8988T (cell line): Measurements from ENCODE around the gene LRP11.
"Not testable (repeated sequence)": the region's sequence is repeated elsewhere in the genome, so short reads cannot be mapped to it uniquely, and the experiment has no call there.

Experiments
- DNase-seq: peaks from one replicate; pipeline ENCODE4 v3.0.0; 2011

LRP11 gene

DNA sequence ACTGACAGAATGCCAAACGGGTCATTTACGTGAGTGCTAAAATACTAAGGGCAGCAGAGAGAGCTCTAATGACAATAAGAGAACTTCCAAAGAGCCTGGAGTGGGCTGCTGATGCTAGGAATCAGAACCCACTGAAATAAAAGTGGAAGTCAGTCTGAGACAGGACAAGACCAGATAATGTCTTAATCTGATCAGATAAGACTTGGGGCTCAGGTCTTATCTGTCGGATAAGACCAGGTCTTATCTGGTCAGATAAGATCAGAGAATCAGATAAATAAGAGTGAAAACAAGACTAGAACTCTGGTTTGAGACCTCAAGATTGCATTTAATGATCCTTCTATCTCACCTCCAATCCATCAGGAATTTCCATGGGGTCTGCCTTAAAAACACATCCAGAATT lies 18.6 kb downstream of the LRP11 start:
- no peak for DNase-seq

DNA sequence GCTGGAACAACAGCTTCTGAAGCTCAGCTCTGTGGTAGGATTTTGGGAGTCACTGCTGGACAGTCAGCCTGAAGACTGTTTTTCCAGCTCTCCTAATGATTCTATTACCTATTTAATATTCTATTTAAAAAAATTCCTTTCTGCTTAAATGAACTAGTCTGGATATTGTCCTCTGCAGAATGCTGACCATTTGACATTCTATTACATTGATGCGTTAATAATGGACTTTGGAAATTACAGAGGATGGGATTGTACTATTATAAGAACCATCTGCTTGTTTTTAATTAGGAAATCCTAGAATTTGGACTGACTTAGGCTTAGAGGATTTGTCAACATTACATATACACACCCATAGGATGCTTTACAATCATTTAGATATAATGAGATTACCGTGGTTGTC lies 19.7 kb downstream of the LRP11 start:
- no peak for DNase-seq

DNA sequence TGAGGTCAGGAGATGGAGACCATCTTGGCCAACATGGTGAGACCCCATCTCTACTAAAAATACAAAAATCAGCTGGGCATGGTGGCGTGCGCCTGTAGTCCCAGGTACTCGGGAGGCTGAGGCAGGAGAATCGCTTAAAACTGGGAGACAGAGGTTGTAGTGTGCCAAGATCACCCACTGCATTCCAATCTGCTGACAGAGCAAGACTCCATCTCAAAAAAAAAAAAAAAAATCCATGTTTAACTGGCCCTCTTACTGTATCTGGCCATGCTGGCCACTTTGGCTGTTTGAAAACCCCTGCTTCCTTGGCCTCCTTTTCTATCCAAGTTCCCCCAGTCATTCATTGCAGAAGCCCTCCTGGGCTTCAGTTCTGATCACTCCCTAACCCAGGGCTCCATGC lies 20.1 kb downstream of the LRP11 start:
- DNase-seq = not testable (repeated sequence)

DNA sequence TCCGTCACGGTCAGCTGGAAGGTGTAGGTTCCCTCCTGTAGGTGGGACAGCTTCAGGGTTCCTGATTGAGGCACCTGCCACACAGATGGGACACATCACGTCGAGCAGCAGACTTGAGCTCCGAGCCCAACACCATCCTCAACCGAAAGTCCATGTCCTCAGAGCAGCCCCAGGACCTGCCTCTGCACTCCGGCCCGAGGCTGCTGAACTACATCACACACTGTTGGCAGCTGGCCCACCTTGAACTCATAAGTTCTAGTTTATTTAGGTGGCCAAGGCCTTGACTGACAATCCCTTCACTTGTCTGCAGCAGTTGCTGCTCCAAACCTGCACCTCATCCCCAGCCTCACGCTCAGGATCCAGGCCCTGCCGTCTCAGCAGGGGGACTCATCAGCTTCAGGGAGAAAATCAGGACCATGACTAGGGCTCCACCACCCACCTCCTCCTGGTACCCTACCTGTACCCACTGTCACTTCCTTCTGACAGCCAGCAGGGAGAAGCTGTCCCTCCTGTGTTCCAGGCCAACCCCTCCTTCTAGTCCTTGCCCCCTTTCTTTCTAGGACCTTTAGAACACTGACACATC lies 21.0 kb downstream of the LRP11 start:
- DNase-seq = no peak

DNA sequence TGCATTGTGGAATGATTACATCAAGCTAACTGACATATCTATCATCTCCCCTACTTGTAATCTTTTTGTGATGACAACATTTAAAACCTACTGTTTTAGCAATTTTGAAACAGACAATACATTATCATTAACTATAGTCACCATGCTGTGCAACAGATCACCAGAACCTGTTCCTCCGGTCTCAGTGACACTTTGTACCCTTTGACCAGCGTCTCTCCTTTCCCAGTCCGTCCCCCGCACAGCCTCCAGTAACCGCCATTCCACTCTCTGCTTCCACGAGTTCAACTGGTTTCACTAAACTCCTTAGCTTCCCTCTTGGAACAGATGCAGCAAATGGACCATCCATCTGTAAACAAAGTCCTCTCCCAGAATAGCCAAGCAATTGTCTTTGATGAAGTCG lies 21.8 kb downstream of the LRP11 start:
- no peak for DNase-seq

DNA sequence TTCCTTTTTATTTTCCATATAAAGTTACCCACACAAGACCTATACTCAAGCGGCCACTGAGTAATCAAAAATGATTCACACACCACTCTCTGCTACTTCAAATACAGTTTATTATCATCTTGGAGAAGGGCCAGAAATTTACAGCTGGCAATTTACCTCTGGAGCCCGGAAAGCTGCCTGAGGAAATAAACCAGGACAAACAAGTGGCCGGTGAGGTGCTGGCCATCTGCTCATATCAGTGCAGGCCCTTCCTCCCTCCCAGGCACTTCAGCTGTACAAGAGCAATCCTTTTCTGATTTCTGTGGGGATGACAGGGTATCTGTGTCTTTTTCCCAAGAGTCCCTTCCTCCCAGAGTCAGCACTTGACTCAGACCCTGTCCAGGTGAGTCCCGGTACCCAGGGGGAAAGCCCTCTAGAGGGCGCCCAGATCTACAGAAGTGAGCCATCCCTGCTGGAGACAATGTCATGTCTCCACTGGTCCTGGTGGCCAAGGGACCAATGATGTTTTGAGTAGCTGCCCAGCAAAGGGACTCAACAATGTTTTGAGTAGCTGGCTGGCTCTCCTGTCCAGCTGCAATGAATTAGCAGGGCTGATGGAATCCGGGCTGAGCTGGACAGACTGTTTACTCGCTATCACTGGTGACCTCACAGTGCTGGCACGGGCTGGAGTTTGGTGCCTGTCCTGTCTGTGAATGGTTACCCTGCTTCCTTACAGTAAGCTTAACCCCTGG lies 23.6 kb downstream of the LRP11 start:
- peak; percentile 83 for DNase-seq

DNA sequence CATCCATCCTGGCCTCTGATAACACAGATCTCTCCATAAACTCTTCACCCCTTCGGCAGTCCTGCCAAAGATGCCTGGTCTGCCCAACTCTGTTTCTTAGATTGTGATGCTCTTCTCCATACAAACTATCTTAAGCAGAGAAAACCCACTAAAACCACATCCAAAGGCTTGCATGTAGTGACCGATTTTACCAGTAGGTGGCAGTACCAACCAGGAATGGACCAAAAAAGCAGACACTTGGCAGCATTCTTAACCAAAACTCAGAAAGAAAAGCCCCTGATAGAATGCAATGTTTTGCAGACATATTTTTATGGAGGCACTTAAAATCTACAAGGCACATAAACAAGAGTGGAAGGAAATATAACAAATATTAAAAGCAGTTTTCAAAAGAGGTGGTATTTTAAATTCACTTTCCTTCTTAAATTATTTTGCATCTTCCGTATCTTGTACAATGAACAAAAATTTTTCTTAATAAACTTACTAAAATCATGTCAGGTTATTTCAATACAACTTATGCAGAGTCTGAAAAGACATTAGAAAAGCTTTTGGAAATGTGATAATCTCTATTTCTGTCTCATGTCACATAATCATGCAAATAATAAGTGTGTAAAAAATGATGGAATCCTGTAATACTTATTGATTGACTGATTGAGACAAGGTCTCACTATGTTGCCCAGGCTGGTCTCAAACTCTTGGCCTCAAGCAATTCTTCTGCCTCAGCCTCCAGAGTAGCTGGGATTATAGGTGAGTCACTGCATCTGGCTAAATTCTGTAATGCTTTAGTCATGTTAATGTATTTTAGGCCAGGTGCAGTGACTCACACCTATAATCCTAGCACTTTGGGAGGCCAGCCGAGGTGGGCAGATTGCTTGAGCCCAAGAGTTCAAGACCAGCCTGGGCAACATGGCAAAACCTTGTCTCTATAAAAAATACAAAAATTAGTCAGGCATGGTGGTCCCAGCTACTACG lies 29.4 kb downstream of the LRP11 start:
- DNase-seq = no peak

DNA sequence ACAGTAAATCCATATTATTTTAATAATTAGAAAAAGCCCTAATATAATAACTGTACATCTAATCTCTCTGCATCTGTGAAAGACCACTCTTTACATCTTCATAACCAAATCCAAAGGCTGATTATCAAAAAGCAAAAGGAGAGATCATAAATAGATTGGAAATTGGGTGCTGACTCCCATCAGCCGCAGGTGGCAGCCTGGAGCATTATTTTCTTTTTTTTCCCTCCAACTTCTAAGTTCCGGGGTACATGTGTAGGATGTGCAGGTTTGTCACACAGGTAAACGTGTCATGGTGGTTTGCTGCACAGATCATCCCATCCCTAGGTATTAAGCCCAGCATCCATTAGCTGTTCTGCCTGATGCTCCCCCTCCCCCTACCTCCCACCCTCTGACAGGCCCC lies 30.5 kb downstream of the LRP11 start:
- DNase-seq = no peak

DNA sequence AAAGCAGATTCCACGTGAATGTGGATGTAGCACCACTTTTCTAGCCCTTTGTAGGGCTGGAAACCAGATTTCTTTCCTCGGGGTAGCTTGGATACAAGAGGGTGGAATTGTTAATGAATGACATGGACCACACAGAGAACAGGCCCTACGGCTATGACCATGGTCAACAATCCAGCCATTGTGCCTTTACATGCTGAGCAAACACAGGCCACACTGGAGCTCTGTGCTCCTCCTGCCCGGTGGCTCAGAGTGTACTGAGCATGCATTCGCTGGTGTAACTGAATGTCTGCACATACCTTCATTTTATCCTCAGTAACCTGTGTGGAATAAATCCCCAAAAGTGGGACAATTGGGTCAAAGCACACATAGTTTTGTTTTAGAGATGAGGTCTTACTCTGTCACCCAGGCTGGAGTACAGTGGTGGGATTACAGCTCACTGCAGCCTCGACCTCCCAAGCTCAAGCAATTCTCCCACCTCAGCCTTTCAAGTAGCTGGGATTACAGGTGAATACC lies 32.8 kb downstream of the LRP11 start:
- DNase-seq = no peak

DNA sequence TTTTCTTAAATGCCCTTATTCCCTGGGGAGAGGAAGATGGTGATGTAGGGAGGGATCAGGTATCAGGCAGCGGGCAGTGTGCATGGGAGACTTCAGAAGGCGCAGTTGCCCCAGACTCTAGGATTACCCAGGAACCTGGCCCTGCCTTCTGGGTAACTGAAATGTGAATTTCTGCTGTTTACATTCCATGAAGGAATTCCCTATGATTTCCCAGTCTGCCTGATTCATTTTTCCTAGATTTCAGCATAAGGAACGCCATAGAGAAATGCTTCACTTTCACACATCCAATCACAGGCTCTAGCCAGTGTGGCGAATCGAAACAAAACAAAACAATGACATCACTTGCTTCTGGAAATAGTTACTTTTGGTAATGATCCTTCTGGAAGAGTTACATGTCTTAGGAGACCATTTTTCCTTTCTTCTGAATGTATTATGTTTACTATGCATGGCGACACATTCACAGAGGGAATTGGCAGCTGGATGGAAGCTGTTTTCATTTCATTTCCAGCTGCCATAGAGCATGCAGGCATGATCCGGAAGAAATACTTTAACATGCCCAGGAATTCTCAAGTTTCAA lies 33.3 kb downstream of the LRP11 start:
- no peak for DNase-seq

DNA sequence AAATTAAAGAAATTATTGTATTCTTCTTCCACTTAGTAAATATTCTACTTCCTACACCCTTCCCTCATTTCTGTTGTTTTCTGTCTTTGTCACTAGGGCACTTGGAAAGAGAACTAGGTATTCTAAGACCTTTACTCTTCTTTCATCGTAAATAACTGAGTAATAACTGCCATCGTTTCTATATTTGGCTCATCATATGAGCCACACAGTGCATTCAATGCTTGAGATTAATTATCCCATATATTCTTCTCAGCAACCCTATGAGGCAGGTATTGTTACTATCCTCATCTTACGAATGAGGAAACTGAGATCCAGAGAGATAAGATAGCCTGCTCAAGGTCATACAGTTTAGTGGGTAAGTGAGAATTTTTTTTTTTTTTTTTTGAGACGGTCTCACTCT lies 38.9 kb downstream of the LRP11 start:
- DNase-seq = no peak

DNA sequence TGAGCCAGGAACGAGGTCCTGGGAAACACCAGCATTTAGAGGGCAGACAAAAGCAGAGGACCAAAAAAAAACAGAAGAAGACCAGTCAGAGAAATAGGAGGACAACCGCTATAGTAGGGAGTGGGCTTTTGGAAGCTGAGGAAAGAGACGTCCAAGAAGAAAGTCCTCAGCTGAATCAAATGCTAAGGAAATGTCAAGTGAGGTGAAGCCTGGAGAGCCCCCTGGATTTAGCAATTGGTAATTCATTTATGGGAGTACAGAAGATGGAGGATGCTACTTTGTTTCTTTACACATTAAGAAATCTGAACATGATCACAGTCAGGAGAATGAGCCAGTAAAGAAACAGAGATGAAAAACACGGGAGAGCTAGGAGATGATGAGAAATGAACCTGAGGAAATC lies 41.1 kb downstream of the LRP11 start:
- no peak for DNase-seq

DNA sequence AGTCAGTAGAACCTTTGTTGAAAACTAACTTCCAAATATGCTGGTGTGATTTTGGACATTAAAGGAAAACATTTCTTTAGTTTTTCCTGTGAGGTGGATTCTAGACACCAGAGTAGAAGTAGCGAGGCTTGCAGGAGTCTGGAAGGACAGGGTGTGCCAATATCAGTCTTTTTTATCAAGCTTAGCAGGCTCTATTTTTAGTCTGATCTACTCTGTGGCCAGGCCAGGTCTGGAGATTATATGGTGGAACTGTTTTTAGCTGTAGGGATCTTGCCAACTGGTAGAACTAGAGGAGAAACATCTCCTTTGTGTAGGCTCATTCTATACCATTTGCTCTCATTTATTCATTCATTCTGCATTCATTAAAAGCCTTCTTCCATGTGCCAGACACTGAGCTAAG lies 42.7 kb downstream of the LRP11 start:
- DNase-seq = no peak

DNA sequence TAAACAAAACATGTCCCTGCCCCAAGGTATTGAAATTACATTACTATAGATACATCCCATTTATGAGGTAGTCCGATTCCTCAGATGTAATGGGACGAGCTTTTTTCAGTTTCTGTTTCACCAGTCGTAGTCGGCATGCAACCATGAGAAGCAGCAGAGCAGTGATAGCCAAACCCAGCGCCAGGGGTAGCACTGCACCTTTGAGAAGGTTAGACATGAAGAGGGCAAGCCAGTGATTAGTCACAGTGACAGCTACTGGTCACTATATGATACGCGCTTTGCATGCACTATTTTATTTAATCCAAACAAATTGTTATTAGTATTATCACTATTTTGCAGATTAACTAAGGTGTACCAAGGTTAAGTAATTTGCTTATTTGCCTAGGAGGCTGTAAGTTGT lies 43.7 kb downstream of the LRP11 start:
- no peak for DNase-seq

DNA sequence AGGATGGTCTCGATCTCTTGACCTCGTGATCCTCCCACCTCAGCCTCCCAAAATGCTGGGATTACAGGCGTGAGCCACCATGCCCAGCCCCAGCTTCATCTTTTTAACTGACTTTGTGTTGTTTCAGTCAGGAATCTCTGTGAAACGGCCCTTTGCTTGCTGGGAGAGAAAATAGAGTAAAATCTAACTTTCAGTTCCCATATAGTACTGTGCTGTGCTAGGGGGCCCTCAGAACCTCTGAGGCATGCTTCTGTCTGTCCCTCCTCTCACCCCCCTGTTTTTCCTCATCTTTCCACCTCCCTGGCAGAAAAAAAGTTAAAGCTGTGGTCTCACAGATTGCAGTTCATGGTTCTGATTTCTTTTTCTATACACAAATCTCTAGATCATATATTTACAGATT lies 48.4 kb downstream of the LRP11 start:
- DNase-seq = no peak

DNA sequence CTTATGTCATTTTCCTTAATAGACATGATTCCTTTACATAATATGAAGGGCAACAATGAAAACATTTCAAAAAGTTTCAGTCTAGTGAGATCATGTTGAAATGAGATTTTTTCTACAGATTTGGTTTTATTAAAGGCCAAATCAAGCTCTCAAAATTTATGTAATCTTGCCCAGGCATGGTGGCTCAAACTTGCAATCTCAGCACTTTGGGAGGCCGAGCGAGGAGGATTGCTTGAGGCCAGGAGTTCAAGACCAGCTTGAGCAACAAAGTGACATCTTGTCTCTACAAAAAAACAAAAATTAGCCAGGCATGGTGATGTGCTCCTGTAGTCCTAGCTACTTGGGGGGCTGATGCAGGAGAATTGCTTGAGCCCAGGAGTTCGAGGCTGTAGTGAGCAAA lies 50.8 kb downstream of the LRP11 start:
- DNase-seq = no peak

DNA sequence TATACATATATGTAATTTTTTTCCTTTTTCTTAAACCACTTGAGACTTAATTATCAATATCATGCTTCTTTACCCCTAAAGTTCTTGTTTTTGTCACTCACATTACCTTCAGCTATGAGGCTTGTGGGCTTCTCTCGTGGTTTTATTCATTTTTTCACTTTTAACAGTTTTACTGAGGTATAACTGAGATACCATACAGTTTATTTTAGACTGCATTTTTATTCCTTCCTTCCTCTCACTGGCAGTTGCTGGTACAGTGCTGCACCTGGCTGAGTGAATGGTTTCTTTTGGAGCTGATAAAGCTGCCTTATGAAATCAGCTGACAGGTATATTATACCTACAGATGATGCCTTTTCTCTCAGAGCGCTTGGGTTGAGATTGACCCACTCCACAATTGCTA lies 54.4 kb downstream of the LRP11 start:
- no peak for DNase-seq

DNA sequence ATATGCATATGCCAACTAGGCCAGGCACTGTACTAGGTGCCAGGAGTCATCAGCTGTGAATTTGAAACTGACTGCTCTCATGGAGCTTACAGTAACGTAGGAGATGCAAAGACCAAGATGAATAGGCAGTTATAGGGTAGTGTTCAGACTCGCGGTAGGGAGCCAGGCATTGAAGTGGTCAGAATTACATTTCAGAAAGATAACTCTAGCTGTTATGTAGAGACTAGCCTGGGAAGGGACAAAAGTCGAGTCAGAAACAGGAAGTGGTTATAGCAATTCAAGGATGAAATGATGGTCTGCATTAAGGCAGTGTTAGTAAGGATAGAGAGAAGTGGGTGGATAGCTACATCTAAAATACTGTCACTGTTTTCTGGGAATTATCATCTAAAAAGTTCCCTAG lies 58.0 kb downstream of the LRP11 start:
- DNase-seq = no peak

DNA sequence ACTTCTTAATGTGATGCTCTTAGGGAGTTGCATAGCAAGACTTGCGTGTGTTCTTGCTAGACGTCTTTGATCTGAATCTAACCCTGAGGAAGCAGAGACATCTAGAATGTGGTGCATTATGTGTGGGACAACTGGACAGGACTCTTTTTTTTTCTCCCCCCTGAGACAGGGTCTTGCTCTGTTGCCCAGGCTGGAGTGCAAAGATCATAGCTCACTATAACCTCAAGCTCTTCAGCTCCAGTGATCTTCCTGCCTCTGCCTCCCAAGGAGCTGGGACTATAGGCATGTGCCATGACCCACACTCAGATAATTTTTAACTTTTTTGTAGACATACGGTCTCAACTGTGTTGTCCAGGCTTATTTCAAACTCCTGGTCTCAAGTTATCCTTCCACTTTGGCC lies 80.6 kb downstream of the LRP11 start:
- DNase-seq = no peak

DNA sequence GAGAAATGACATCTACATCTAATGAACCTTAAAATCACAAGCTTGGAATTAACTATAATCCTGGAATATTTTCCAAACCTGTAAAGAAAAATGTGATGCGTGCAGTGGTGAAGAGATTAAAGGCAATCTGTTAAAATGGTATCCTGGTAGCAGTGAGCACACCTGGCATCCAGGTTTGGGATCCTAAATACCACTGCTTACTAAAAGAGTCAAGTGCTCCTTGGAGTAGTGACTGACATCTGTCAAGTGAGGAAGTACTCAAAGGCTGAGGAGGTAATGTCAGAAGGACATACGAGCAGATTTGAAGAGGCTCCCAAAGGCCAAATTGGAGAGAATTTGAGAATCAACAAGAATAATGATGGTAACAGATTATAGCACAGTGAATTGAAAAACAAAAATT lies 81.8 kb downstream of the LRP11 start:
- DNase-seq = no peak

DNA sequence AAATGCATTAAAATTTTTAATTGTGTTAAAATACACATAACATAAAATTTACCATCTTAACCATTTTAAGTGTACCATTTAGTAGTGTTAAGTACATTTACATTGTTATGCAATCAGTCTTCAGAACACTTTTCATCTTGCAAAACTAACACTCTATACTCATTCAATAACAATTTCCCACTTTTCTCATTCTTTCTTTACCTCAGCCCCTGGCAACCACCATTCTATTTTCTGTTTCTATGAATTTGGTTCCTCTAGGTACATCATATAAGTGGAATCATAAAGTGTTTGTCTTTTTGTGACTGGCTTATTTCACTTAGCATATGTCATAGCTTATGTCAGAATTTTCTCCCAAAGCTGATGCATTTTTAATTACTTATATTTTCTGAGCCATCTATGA lies 82.4 kb downstream of the LRP11 start:
- no peak for DNase-seq

DNA sequence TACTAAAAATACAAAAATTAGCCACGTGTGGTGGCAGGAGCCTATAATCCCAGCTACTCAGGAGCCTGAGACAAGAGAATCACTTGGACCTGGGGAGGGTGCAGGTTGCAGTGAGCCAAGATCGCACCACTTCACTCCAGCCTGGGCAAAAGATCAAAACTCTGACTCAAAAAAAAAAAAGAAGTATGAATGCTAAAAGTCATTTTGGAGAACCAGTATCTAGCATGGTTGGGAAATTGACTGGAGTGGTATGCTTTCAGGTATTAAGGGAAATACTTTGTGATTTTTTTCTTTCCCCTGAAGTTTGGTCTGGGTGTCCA lies 84.6 kb downstream of the LRP11 start:
- no peak for DNase-seq

DNA sequence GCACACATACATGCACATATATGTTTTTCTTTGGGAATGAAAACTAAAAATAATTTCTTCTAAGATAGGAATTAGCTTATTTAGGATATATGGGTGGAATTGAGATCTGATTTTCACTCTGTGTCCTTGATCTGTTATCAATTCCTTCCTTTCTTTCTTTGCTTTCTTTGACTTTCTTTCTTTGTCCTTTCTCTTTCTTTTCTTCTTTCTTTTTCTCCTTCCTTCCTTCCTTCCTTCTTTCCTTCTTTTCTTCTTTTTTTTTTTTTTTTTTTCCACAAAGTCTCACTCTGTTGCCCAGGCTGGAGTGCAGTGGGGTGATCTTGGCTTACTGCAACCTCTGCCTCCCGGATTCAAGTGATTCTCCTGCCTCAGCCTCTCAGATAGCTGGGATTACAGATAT lies 86.5 kb downstream of the LRP11 start:
- DNase-seq = no peak

DNA sequence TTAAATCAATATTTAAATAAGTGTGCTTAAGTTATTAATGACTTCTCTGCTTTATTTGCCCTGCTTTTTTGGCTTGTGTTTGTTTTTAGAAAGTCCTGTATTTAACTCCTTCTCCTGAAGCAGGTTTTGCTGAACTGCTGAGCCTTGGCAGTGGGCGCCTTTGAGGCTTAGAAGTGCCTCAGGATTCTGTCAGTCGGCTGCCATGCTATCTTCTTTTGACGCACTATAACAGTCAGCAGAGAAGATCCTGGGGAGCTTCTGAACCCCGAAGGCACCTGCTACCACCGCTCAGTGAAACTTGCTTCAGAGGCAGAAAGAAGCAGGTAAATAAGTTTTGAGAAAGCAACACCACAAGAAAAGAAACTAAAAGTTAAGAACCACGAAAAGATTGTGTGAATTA lies 92.2 kb downstream of the LRP11 start:
- DNase-seq = no peak
